Choroid plexus epithelial cell (primary cell): ENCODE results near the gene MYO9B.
A peak's percentile ranks its signal among the peaks of the same experiment; 100 is the strongest.
"Not testable (repeated sequence)": the region's sequence is repeated elsewhere in the genome, so short reads cannot be mapped to it uniquely, and the experiment has no call there.

Experiments used
- DNase-seq: peaks from one replicate; pipeline ENCODE4 v3.0.0-alpha.2; 2010; ENCODE audit warnings: low read depth
- H3K4me3 ChIP-seq: 2 replicates; pipeline ENCODE4 v1.5.1; 2011; ENCODE audit warnings: low read depth, mild to moderate bottlenecking, control low read depth, low read length, moderate library complexity
- CTCF ChIP-seq: conservative IDR thresholded peaks from 2 replicates; pipeline ENCODE4 v1.5.1; 2011; ENCODE audit warnings: low read depth, mild to moderate bottlenecking, control low read depth, inconsistent platforms, low read length, moderate library complexity

The MYO9B gene

GRCh38 chr19:17180997-17181702 lies 105.6 kb downstream of the MYO9B start:
- DNase-seq: no peak
- H3K4me3 ChIP-seq: no peak overlapping the region

GRCh38 chr19:17183271-17183761 lies 107.7 kb downstream of the MYO9B start:
- no peak for DNase-seq
- TF ChIP-seq CTCF: peak; percentile 16

More at GRCh38 chr19:17180997-17181702, 105.6 kb downstream of the MYO9B start:
- no peak for TF ChIP-seq CTCF

GRCh38 chr19:17183858-17184321 lies 108.3 kb downstream of the MYO9B start:
- TF ChIP-seq CTCF: no peak
- DNase-seq: no peak
- no peak overlapping the region for H3K4me3 ChIP-seq

More at GRCh38 chr19:17183271-17183761, 107.7 kb downstream of the MYO9B start:
- no peak overlapping the region for H3K4me3 ChIP-seq

- no peak for TF ChIP-seq CTCF
- DNase-seq: no peak
- no peak overlapping the region for H3K4me3 ChIP-seq
Measured at GRCh38 chr19:17184371-17184841, 108.8 kb downstream of the MYO9B start.

GRCh38 chr19:17185590-17185989 lies 110.0 kb downstream of the MYO9B start:
- H3K4me3 ChIP-seq: no peak overlapping the region
- TF ChIP-seq CTCF: no peak
- DNase-seq: no peak

- DNase-seq, H3K4me3 ChIP-seq: not testable (repeated sequence)
Measured at GRCh38 chr19:17191736-17192135, 116.2 kb downstream of the MYO9B start.

GRCh38 chr19:17192751-17193150 lies 117.2 kb downstream of the MYO9B start:
- TF ChIP-seq CTCF: no peak
- no peak for DNase-seq
- H3K4me3 ChIP-seq: no peak overlapping the region
